ENCODE measurements around the gene TULP4.

DNA sequence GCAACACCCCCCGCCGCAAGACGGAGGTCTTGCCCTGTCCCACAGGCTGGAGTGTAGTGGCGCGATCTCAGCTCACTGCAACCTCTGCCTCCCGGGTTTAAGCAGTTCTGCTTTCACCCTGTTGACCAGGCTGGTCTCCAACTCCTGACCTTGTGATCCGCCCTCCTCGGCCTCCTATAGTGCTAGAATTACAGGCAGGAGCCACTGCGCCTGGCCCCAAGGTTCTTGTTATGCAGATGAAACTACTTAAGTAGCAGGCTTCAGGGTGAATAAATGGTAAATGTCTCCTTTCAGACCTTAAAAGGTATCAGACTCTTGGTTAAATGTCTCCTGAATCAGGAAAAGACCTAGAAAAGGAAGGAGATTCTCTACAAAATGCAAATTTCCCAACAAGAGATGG lies 152.2 kb downstream of the TULP4 start:
- TF ChIP-seq ATF6 (CRISPR knock-in tag; IDR thresholded peaks at IDR 0.05) (no peak), CTCF (IDR thresholded peaks at IDR 0.05) (no peak), ZNF263 (CRISPR knock-in tag; IDR thresholded peaks at IDR 0.05; ENCODE audit: low read depth) (no peak), ETV6 (CRISPR knock-in tag; IDR thresholded peaks at IDR 0.05) (no peak), NFE2L1 (CRISPR knock-in tag; IDR thresholded peaks at IDR 0.05) (no peak)
- TF ChIP-seq, protein P1, sequence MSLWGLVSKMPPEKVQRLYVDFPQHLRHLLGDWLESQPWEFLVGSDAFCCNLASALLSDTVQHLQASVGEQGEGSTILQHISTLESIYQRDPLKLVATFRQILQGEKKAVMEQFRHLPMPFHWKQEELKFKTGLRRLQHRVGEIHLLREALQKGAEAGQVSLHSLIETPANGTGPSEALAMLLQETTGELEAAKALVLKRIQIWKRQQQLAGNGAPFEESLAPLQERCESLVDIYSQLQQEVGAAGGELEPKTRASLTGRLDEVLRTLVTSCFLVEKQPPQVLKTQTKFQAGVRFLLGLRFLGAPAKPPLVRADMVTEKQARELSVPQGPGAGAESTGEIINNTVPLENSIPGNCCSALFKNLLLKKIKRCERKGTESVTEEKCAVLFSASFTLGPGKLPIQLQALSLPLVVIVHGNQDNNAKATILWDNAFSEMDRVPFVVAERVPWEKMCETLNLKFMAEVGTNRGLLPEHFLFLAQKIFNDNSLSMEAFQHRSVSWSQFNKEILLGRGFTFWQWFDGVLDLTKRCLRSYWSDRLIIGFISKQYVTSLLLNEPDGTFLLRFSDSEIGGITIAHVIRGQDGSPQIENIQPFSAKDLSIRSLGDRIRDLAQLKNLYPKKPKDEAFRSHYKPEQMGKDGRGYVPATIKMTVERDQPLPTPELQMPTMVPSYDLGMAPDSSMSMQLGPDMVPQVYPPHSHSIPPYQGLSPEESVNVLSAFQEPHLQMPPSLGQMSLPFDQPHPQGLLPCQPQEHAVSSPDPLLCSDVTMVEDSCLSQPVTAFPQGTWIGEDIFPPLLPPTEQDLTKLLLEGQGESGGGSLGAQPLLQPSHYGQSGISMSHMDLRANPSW (CRISPR knock-in tag; conservative IDR thresholded peaks at IDR 0.05; ENCODE audit: low read depth), result no peak
- TF ChIP-seq, protein P2, sequence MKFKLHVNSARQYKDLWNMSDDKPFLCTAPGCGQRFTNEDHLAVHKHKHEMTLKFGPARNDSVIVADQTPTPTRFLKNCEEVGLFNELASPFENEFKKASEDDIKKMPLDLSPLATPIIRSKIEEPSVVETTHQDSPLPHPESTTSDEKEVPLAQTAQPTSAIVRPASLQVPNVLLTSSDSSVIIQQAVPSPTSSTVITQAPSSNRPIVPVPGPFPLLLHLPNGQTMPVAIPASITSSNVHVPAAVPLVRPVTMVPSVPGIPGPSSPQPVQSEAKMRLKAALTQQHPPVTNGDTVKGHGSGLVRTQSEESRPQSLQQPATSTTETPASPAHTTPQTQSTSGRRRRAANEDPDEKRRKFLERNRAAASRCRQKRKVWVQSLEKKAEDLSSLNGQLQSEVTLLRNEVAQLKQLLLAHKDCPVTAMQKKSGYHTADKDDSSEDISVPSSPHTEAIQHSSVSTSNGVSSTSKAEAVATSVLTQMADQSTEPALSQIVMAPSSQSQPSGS (CRISPR knock-in tag; IDR thresholded peaks at IDR 0.05; ENCODE audit: borderline replicate concordance, low read depth), result no peak
- TF ChIP-seq, protein P3, sequence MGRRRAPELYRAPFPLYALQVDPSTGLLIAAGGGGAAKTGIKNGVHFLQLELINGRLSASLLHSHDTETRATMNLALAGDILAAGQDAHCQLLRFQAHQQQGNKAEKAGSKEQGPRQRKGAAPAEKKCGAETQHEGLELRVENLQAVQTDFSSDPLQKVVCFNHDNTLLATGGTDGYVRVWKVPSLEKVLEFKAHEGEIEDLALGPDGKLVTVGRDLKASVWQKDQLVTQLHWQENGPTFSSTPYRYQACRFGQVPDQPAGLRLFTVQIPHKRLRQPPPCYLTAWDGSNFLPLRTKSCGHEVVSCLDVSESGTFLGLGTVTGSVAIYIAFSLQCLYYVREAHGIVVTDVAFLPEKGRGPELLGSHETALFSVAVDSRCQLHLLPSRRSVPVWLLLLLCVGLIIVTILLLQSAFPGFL (CRISPR knock-in tag; IDR thresholded peaks at IDR 0.05; ENCODE audit: borderline replicate concordance), result no peak
